NCI-H82 treated with DMSO at 0.1 percent for 48 hours (cell line): ENCODE results near the gene CD274.
"Not testable (repeated sequence)": the region's sequence is repeated elsewhere in the genome, so short reads cannot be mapped to it uniquely, and the experiment has no call there.

ENCODE experiments used
- DNase-seq: peaks from one replicate; lab custom pipeline; 2025; ENCODE audit not compliant: unreplicated experiment; lab: John Stamatoyannopoulos, UW

CD274 gene

GRCh38 chr9:5450359-5451091 lies at the start of gene CD274:
CD274 (plus strand) TSS chr9:5450542; CDS start chr9:5456114, 5,572 bp downstream.
- peak; percentile 42 for DNase-seq

GRCh38 chr9:5402217-5402616 lies 48.1 kb upstream of the CD274 start:
- DNase-seq: peak; percentile 74

GRCh38 chr9:5408596-5408995 lies 41.7 kb upstream of the CD274 start:
- no peak for DNase-seq

- DNase-seq: no peak
Observed at GRCh38 chr9:5416953-5417352, 33.4 kb upstream of the CD274 start.

GRCh38 chr9:5418481-5418880 lies 31.9 kb upstream of the CD274 start:
- no peak for DNase-seq

GRCh38 chr9:5419987-5420386 lies 30.4 kb upstream of the CD274 start:
- DNase-seq: no peak

GRCh38 chr9:5421163-5421562 lies 29.2 kb upstream of the CD274 start:
- no peak for DNase-seq

- DNase-seq: no peak
Observed at GRCh38 chr9:5422276-5422675, 28.1 kb upstream of the CD274 start.

- peak; percentile 2 for DNase-seq
Observed at GRCh38 chr9:5425006-5425628, 25.2 kb upstream of the CD274 start.

- DNase-seq: no peak
Observed at GRCh38 chr9:5427005-5427404, 23.3 kb upstream of the CD274 start.

GRCh38 chr9:5428172-5428571 lies 22.2 kb upstream of the CD274 start:
- DNase-seq: no peak

- no peak for DNase-seq
Observed at GRCh38 chr9:5428794-5429528, 21.4 kb upstream of the CD274 start.

GRCh38 chr9:5429873-5430564 lies 20.3 kb upstream of the CD274 start:
- DNase-seq: no peak

GRCh38 chr9:5430912-5431311 lies 19.4 kb upstream of the CD274 start:
- no peak for DNase-seq

GRCh38 chr9:5432890-5433289 lies 17.5 kb upstream of the CD274 start:
- not testable (repeated sequence) for DNase-seq

GRCh38 chr9:5433328-5433727 lies 17.0 kb upstream of the CD274 start:
- DNase-seq: not testable (repeated sequence)

GRCh38 chr9:5433841-5434810 lies 16.2 kb upstream of the CD274 start:
- DNase-seq: not testable (repeated sequence)

- DNase-seq: no peak
Observed at GRCh38 chr9:5435912-5436311, 14.4 kb upstream of the CD274 start.

GRCh38 chr9:5436441-5436840 lies 13.9 kb upstream of the CD274 start:
- DNase-seq: no peak
